ENCODE measurements around the gene KRT8. TPM values are rescaled to one million over a fixed set of nuclear protein-coding genes. Genes with fewer than 3 reads are reported as not detected.

The KRT8 gene
- total and polyA plus RNA-seq, 4 donors: 150 to 639 (median 482) TPM

GRCh38 chr12:52867642-52868041, 37.2 kb downstream of the KRT8 start:
- no peaks in the 10 kb centered on the region for H3K27me3 ChIP-seq (ENCODE audit: control insufficient read depth in 3 of 3, insufficient read depth in 3 of 3, low read length in 2 of 3)
- no peak overlapping the region for H3K4me3 ChIP-seq
- peaks cover 0 to 4% (median 0%) of the 10 kb centered on the region in 5 donors for H3K4me1 ChIP-seq (ENCODE audit: control insufficient read depth in 5 of 5, insufficient read depth in 5 of 5, low read length in 5 of 5)
- ATAC-seq (ENCODE audit: insufficient read depth, low FRiP score) (no peak), DNase-seq (no peak)
- 14 to 17% methylated on average over 9 of the region's 9 CpGs for WGBS, 2 donors
- TF ChIP-seq CTCF (IDR thresholded peaks at IDR 0.05; ENCODE audit: control extremely low read depth, extremely low read depth): no peak
- no peak overlapping the region for H3K9ac ChIP-seq (ENCODE audit: insufficient read depth in 1 of 2, low read length in 2 of 2)
- no peaks in the 10 kb centered on the region for H3K36me3 ChIP-seq (ENCODE audit: control insufficient read depth in 4 of 4, insufficient read depth in 4 of 4, low read length in 4 of 4)
- no peak overlapping the region for H3K27ac ChIP-seq (ENCODE audit: low read depth in 1 of 2, low read length in 1 of 2)
- no peaks in the 10 kb centered on the region for H3K9me3 ChIP-seq (ENCODE audit: control insufficient read depth in 4 of 4, insufficient read depth in 3 of 4, low read length in 3 of 4)

GRCh38 chr12:52867152-52867551, 37.7 kb downstream of the KRT8 start:
- Histone ChIP-seq H3K27ac (ENCODE audit: low read depth in 1 of 2, low read length in 1 of 2) (no peak overlapping the region), H3K9ac (ENCODE audit: insufficient read depth in 1 of 2, low read length in 2 of 2) (no peak overlapping the region), H3K9me3 (ENCODE audit: control insufficient read depth in 4 of 4, insufficient read depth in 3 of 4, low read length in 3 of 4) (no peaks in the 10 kb centered on the region), H3K4me3 (no peak overlapping the region), H3K4me1 (ENCODE audit: control insufficient read depth in 5 of 5, insufficient read depth in 5 of 5, low read length in 5 of 5) (peaks cover 0 to 4% (median 0%) of the 10 kb centered on the region in 5 donors), H3K27me3 (ENCODE audit: control insufficient read depth in 3 of 3, insufficient read depth in 3 of 3, low read length in 2 of 3) (no peaks in the 10 kb centered on the region), H3K36me3 (ENCODE audit: control insufficient read depth in 4 of 4, insufficient read depth in 4 of 4, low read length in 4 of 4) (no peaks in the 10 kb centered on the region)
- 90 to 93% methylated on average over 5 of the region's 5 CpGs for WGBS, 2 donors
- no peak for TF ChIP-seq CTCF (IDR thresholded peaks at IDR 0.05; ENCODE audit: control extremely low read depth, extremely low read depth)
- no peak for DNase-seq
- no peak for ATAC-seq (ENCODE audit: insufficient read depth, low FRiP score)

- Histone ChIP-seq H3K4me1 (ENCODE audit: control insufficient read depth in 5 of 5, insufficient read depth in 5 of 5, low read length in 5 of 5) (peaks cover 0 to 4% (median 0%) of the 10 kb centered on the region in 5 donors), H3K27me3 (ENCODE audit: control insufficient read depth in 3 of 3, insufficient read depth in 3 of 3, low read length in 2 of 3) (no peaks in the 10 kb centered on the region), H3K27ac (ENCODE audit: low read depth in 1 of 2, low read length in 1 of 2) (no peak overlapping the region), H3K9ac (ENCODE audit: insufficient read depth in 1 of 2, low read length in 2 of 2) (no peak overlapping the region), H3K36me3 (ENCODE audit: control insufficient read depth in 4 of 4, insufficient read depth in 4 of 4, low read length in 4 of 4) (no peaks in the 10 kb centered on the region), H3K9me3 (ENCODE audit: control insufficient read depth in 4 of 4, insufficient read depth in 3 of 4, low read length in 3 of 4) (no peaks in the 10 kb centered on the region), H3K4me3 (no peak overlapping the region)
- ATAC-seq (ENCODE audit: insufficient read depth, low FRiP score) (peak; percentile 74), DNase-seq (peak; percentile 74 to 78 (median 76))
- 56 to 68% methylated on average over 10 of the region's 10 CpGs for WGBS, 2 donors
- peak; percentile 51 for TF ChIP-seq CTCF (IDR thresholded peaks at IDR 0.05; ENCODE audit: control extremely low read depth, extremely low read depth)
These were observed 39.6 kb downstream of the KRT8 start for GRCh38 chr12:52865090-52865944.

Data from lung (tissue), 12 donors.